Muscle layer of colon (tissue), 2 donors: ENCODE results near the gene GNAQ.
"Not testable (repeated sequence)": the region's sequence is repeated elsewhere in the genome, so short reads cannot be mapped to it uniquely, and the experiment has no call there.

Experiments
- H3K27ac ChIP-seq: one replicate; pipeline ENCODE4 v1.7.0; 2013; ENCODE audit warnings: low read depth, mild to moderate bottlenecking, low read length, moderate library complexity
- H3K27me3 ChIP-seq, 2 donors: one replicate each; pipeline ENCODE4 v1.7.0; 2013; ENCODE audit warnings: low read length in 2 of 2, mild to moderate bottlenecking in 2 of 2; ENCODE audit not compliant: insufficient read depth in 2 of 2, control insufficient read depth in 1 of 2
- H3K36me3 ChIP-seq: one replicate; pipeline ENCODE4 v1.7.0; 2013; ENCODE audit warnings: mild to moderate bottlenecking, low read length; ENCODE audit not compliant: insufficient read depth
- H3K4me1 ChIP-seq: one replicate; pipeline ENCODE4 v1.7.0; 2013; ENCODE audit warnings: mild to moderate bottlenecking, low read length; ENCODE audit not compliant: insufficient read depth
- H3K4me3 ChIP-seq, 2 donors: one replicate each; pipeline ENCODE4 v1.7.0; 2013; ENCODE audit warnings: low read length in 2 of 2, low read depth in 1 of 2, mild to moderate bottlenecking in 1 of 2, moderate library complexity in 1 of 2
- H3K9ac ChIP-seq: one replicate; pipeline ENCODE4 v1.7.0; 2013; ENCODE audit warnings: low read length
- H3K9me3 ChIP-seq: one replicate; pipeline ENCODE4 v1.7.0; 2013; ENCODE audit warnings: mild to moderate bottlenecking, low read length
- donor health status: abdominal sarcoma.
- donor health status: Adenocarcinoma of cecum.

GNAQ gene

DNA sequence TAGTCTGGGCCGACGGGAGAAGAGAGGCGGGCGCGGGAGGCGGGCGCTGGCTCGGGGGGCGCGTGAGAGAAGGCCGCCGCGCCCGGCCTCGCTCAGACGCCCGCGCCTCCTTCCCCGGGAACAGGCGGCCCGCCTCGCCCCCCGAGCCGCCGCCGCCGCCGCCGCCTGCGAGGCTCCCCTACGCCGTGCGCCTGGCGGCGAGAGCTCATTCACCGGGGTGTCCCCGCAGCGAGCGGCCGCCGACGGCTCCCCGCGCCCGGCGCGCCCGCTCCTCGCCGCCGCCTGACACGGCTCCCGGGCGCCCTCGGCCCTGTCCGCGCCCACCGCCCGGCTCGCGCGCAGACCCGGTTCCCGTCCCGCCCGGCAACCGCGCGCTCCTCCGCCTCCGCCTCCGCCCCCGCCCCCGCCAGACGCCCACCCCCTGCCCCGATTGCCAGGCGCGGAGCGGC lies at the start of gene GNAQ:
GNAQ (minus strand) TSS at position 368 of the 449 bp plus-strand sequence. CDS start 576 bp downstream, outside the sequence.
- H3K4me3 ChIP-seq = peak within 1 kb of the TSS; percentile 63 to 92
- peaks cover 42% of the 10 kb centered on the region for H3K4me1 ChIP-seq
- no peaks in the 10 kb centered on the region for H3K9me3 ChIP-seq
- H3K36me3 ChIP-seq = no peaks in the 10 kb centered on the region
- H3K9ac ChIP-seq = peak within 1 kb of the TSS; percentile 85
- peak within 1 kb of the TSS; percentile 82 for H3K27ac ChIP-seq
- H3K27me3 ChIP-seq = no peaks in the 10 kb centered on the region

DNA sequence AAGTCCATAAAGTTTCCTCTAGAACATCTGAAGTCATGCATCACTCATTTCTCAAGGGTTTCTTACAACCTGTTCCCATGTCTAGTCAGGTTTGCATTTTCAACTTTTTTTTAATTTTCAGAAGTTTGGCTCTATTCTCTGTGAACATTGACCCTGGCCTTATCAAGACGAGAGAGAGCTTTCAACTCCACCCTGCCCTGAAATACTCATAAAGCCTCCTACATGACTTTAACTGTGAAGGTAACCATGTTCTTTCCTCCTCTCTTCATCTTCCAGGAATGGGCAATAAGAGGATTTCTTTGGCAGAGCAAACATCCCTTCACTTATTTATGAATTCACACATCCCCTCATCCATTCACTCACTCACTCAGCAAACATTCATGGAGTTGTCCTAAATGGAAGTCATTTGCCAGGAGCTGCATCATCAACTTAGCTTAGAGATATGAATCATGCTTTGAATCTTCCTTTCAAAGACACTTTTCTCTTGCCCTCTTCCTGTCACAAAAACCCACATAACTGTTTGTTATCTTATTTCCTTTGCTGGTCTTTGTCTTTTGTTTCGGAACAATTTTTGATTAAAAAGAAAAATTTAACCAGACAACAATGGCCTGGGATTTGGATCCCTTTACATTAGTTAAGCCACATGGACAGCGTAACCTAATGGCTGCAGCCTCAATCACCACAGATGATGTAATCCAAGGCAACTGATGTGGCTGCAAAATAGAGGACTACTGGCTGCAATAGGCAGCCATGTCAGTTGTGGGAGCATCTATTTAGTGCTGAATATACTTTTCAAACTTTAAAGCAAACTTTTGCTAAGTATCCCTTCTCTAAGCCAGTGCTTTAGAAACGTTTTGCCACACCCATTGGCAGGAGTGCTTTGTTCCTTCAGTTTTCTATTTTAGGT lies 43.0 kb upstream of the GNAQ start:
- no peaks in the 10 kb centered on the region for H3K4me1 ChIP-seq
- no peaks in the 10 kb centered on the region for H3K9me3 ChIP-seq
- no peak overlapping the region for H3K27ac ChIP-seq
- H3K27me3 ChIP-seq = no peaks in the 10 kb centered on the region
- no peak overlapping the region for H3K9ac ChIP-seq
- H3K36me3 ChIP-seq = no peaks in the 10 kb centered on the region
- no peak overlapping the region for H3K4me3 ChIP-seq

DNA sequence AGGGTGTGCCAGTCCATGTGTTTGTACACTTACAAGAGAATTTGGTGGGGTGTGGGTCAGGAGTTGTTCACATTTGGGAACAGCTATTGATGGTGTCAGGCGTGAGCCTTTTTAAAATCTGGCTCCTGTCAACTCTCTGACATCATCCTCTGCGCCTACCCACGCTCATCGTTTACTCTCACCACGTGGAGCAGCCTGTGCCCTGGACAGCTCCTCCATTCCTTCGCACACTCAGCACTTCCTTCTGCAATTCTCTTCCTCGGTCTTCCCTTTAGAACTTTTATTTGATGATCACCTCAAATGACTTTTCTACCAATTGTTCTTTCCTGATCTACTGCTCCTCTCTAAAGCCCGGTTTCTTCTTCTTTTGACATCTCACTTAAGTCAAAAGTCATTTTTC lies 42.1 kb upstream of the GNAQ start:
- H3K36me3 ChIP-seq = no peaks in the 10 kb centered on the region
- H3K9me3 ChIP-seq = no peaks in the 10 kb centered on the region
- H3K27me3 ChIP-seq = no peaks in the 10 kb centered on the region
- H3K27ac ChIP-seq = no peak overlapping the region
- H3K4me3 ChIP-seq = no peak overlapping the region
- H3K4me1 ChIP-seq = no peaks in the 10 kb centered on the region
- no peak overlapping the region for H3K9ac ChIP-seq

DNA sequence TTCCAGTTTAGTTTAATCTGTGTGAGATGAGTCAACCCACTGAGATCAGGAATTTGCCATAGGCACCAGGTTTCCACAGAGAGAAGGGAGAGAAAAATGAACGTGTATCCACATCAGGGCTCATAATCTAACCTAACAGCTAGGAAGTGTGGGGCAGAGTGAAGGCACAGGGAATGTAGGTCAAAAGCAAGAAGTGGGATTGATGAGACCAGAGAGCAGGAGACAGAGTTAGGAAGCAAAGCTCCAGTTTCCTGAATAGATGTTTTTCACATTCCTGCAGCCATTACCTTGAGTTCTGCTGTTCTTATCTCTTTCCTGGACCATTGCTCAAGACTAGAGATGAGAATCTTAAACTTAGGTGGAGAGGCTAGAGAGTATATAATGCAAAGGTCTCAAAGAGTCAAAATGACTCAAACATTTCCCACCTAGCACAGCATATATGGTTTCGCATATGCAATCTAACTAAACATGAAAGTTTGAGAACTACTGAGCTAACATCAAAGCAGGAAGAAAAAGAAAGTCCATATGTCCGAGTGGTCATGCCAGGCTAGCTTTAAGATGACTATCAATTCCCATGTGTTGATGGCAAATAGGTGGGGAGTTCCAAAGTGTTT lies 41.1 kb upstream of the GNAQ start:
- H3K4me3 ChIP-seq = no peak overlapping the region
- H3K9me3 ChIP-seq = no peaks in the 10 kb centered on the region
- no peaks in the 10 kb centered on the region for H3K36me3 ChIP-seq
- H3K27ac ChIP-seq = no peak overlapping the region
- H3K4me1 ChIP-seq = no peaks in the 10 kb centered on the region
- no peaks in the 10 kb centered on the region for H3K27me3 ChIP-seq
- no peak overlapping the region for H3K9ac ChIP-seq

DNA sequence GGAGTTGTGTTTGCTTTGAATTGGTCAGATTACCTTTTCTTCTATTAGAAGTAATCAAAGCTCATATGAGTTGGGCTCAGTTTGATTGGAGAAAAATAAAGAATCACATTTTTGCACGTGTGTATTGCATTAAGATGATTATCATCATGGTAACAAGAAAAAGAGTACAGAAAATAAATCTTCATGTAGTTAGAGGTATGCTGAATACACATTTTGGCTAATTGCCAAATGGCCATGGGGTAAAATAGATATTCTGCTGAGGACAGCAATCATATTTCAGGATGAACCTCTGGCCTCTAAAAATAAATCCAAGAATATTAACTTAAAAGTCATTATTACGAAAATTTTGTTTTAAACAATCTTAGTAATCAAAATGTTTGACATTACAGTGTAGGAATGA lies 38.9 kb upstream of the GNAQ start:
- Histone ChIP-seq H3K27me3 (no peaks in the 10 kb centered on the region), H3K9ac (no peak overlapping the region), H3K4me3 (no peak overlapping the region), H3K36me3 (no peaks in the 10 kb centered on the region), H3K4me1 (no peaks in the 10 kb centered on the region), H3K27ac (no peak overlapping the region), H3K9me3 (no peaks in the 10 kb centered on the region)

DNA sequence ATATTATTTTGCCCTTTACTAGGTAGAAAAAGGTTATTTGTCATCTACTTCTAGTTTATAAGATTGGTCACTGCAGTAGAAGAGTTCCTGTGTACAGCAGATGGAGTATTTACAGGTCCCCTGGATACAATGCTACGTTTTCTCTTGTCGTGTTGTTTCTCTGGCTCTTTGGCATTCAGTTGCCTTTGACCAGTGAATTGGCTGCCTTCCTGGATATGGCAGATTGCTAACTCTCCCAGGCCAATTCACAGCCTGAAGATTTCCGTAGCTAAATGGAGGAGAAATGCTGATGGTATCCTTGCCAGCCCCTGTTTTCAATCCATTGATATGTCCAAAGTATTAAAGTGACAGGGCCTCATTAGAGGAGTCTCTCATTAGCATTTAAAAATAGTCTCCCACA lies 32.5 kb upstream of the GNAQ start:
- Histone ChIP-seq H3K9me3 (no peaks in the 10 kb centered on the region), H3K27me3 (no peaks in the 10 kb centered on the region), H3K27ac (no peak overlapping the region), H3K36me3 (no peaks in the 10 kb centered on the region), H3K9ac (no peak overlapping the region), H3K4me1 (peaks cover 6% of the 10 kb centered on the region), H3K4me3 (no peak overlapping the region)

DNA sequence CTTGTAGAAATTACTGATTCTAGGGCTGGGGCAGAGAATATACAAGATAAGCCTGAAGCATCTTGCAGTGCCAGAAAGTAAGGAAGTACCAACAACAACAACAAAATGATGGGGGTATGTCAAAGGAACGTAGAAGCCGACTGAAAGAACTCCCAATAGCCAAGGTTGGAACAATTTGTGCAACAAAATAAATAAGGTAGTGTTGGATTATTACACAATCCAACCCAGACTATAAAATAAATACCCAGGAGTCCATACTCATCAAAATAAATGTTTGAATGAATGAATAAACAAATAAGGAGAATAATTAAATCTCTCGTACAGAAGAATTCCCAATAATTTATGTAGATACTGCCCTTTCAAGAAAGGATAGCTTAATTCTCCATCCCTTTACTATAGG lies 31.1 kb upstream of the GNAQ start:
- no peak overlapping the region for H3K9ac ChIP-seq
- peaks cover 6% of the 10 kb centered on the region for H3K4me1 ChIP-seq
- H3K27me3 ChIP-seq = no peaks in the 10 kb centered on the region
- no peak overlapping the region for H3K4me3 ChIP-seq
- H3K9me3 ChIP-seq = no peaks in the 10 kb centered on the region
- H3K27ac ChIP-seq = no peak overlapping the region
- H3K36me3 ChIP-seq = no peaks in the 10 kb centered on the region

DNA sequence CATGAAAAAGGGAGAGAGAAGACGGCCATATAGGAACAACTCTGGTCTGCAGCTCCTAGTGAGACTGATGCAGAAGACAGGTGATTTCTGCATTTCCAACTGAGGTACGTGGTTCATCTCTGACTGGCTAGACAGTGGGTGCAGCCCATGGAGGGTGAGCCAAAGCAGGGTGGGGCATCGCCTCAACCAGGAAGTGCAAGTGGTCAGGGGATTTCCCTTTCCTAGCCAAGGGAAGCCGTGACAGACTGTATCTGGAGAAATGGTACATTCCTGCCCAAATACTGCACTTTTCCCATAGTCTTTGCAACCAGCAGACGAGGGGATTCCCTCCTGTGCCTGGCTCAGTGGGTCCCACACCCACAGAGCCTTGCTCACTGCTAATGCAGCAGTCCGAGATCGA lies 22.6 kb upstream of the GNAQ start:
- not testable (repeated sequence) for H3K27ac ChIP-seq, H3K36me3 ChIP-seq, H3K27me3 ChIP-seq, H3K4me3 ChIP-seq, H3K9ac ChIP-seq, H3K4me1 ChIP-seq, H3K9me3 ChIP-seq

DNA sequence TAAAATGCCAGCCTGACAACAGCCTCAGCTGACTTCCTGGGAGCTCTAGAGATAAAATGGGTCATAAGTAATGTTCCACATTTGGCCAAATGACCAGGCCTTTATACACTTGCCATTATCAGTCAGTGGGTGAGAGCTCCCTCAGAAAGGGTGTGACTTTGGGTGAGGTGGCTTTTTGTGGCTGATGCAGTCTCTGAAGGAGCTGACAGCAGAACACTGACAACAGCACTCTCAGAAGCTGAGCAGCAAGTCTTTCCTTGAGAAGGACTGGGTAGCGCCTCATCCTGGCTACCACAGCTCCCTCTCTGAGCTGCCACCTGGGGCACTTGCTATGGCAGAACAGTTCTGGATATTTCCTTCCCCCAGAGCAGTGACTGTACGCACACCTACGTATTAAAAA lies 22.0 kb upstream of the GNAQ start:
- no peaks in the 10 kb centered on the region for H3K36me3 ChIP-seq
- no peak overlapping the region for H3K27ac ChIP-seq
- H3K4me3 ChIP-seq = no peak overlapping the region
- H3K9ac ChIP-seq = no peak overlapping the region
- no peaks in the 10 kb centered on the region for H3K27me3 ChIP-seq
- no peaks in the 10 kb centered on the region for H3K9me3 ChIP-seq
- H3K4me1 ChIP-seq = no peaks in the 10 kb centered on the region

DNA sequence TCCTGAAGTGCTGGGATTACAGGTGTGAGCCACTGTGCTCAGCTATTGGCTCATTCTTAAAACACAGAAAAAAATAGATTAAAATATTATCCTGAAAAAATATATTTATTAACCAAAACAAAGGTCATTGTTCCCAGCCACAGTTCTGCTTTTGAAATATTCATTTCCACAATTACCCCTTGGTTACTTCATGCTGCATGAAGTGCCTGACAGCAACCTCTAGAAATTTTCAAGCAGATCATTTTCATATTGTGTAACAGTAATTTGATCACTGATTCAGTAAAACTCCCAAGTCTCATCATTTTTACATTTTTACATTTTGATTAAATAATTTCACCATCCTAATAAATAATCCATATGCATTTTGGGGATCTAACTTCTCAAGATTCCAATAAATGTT lies 18.8 kb upstream of the GNAQ start:
- no peak overlapping the region for H3K27ac ChIP-seq
- no peak overlapping the region for H3K4me3 ChIP-seq
- no peaks in the 10 kb centered on the region for H3K36me3 ChIP-seq
- no peaks in the 10 kb centered on the region for H3K9me3 ChIP-seq
- H3K27me3 ChIP-seq = no peaks in the 10 kb centered on the region
- H3K4me1 ChIP-seq = no peaks in the 10 kb centered on the region
- H3K9ac ChIP-seq = no peak overlapping the region

DNA sequence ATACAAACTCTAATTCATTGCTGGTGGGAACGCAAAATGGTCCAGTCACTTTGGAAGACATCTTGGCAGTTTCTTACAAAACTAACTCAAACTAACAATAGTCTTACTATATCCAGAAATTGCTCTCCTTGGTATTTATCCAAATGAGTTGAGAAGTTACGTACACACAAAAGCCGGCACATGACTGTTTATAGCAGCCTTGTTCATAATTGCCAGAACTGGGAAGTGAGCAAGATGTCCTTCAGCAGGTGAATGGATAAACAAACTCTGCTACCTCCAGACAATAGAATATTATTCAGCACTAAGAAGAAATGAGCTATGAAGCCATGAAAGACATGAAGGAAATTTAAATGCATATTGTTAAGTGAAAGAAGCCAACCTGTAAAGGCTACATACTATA lies 17.9 kb upstream of the GNAQ start:
- H3K9ac ChIP-seq = no peak overlapping the region
- H3K9me3 ChIP-seq = no peaks in the 10 kb centered on the region
- H3K4me3 ChIP-seq = no peak overlapping the region
- H3K4me1 ChIP-seq = no peaks in the 10 kb centered on the region
- no peak overlapping the region for H3K27ac ChIP-seq
- H3K27me3 ChIP-seq = no peaks in the 10 kb centered on the region
- H3K36me3 ChIP-seq = no peaks in the 10 kb centered on the region

DNA sequence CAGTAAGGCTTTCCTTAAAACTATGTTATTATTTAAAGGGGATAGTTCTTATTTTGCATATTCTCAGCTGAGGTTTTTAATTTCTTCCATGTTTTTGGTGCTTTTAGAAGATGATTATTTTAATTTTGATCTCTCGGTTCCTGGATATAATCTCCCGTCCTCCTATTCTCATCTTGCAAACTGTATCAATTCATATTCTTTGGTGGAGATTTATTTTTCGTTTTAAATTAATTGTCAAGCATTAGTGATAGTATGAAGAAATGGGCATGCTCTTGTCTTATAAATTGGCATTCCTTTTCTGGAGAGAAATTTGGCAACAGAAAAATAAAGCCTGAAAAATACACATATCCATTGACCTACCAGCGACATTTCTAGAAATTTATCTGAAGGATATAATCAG lies 15.5 kb upstream of the GNAQ start:
- Histone ChIP-seq H3K9me3 (no peaks in the 10 kb centered on the region), H3K9ac (no peak overlapping the region), H3K36me3 (no peaks in the 10 kb centered on the region)

More for the DNA sequence above, 15.5 kb upstream of the GNAQ start:
- Histone ChIP-seq H3K27me3 (no peaks in the 10 kb centered on the region), H3K27ac (no peak overlapping the region), H3K4me3 (no peak overlapping the region), H3K4me1 (no peaks in the 10 kb centered on the region)
